GM10248 (cell line): Measurements from ENCODE around the gene UQCRHL.

ENCODE experiments used
- CTCF ChIA-PET: fragments of 300-600 bp; sonication (Branson Sonifier 250); formaldehyde crosslinking; extraction: SDS; loops from one replicate; lab custom pipeline; 2021; ENCODE audit warnings: antibody characterized with exemption; lab: Yijun Ruan, JAX
- POLR2A ChIA-PET: fragments of 350-650 bp; sonication (Branson Sonifier 250); formaldehyde crosslinking; extraction: SDS; loops from one replicate; lab custom pipeline; 2020; ENCODE audit warnings: antibody characterized with exemption; lab: Yijun Ruan, JAX
- DNase-seq: peaks from one replicate; pipeline ENCODE4 v3.0.0; 2012; ENCODE audit errors: extremely low spot score
- CTCF ChIP-seq: IDR thresholded peaks from 2 replicates; pipeline ENCODE4 v1.5.1; 2012; ENCODE audit warnings: mild to moderate bottlenecking, low read depth; ENCODE audit errors: extremely low read depth, missing control alignments, control extremely low read depth

UQCRHL gene

GRCh38 chr1:15807121-15807520 lies 328 bp downstream of the UQCRHL start:
- no peak for DNase-seq
- no peak for TF ChIP-seq CTCF

GRCh38 chr1:15804060-15804459 lies 3.4 kb downstream of the UQCRHL start:
- no peak for TF ChIP-seq CTCF
- DNase-seq: no peak
- POLR2A ChIA-PET: no interaction called here
- CTCF ChIA-PET: interaction anchor here (0.8 to 2.0 kb wide), 10 partner anchors 10 to 251 kb away, joined by 3 to 9 read pairs (median 6); no protein-coding TSS in a partner anchor

More at GRCh38 chr1:15807121-15807520, 328 bp downstream of the UQCRHL start:
- ChIA-PET POLR2A (no interaction called here), CTCF (interaction anchor here (1.9 to 2.4 kb wide), 2 partner anchors 11 to 15 kb away, joined by 5 to 9 read pairs; no protein-coding TSS in a partner anchor)

DNA sequence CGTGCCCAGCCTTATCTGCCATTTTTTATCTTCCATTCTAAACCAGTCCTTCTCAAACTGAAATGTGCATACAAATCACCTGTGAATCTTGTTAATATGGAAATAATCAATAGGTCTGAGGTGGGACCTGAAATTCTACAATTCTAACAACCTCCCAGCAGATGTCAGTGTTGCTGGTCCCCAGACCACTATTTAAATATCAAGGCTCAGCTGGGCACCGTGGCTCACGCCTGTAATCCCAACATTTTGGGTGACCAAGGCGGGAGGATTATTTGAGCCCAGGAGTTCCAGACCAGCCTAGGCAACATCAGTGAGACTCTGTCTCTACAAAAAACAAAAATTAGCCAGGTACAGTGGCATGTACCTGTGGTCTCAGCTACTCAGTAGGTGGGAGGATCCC lies 4.1 kb downstream of the UQCRHL start:
- no peak for DNase-seq
- ChIA-PET POLR2A (no interaction called here), CTCF (interaction anchor here (0.8 to 2.0 kb wide), 10 partner anchors 9 to 252 kb away, joined by 3 to 9 read pairs (median 6); no protein-coding TSS in a partner anchor)
- peak; percentile 39 for TF ChIP-seq CTCF

GRCh38 chr1:15802234-15802965 lies 5.0 kb downstream of the UQCRHL start:
- no peak for DNase-seq
- CTCF ChIA-PET: interaction anchor here (0.5 to 1.9 kb wide), 5 partner anchors 11 to 203 kb away, joined by 3 to 10 read pairs (median 6); no protein-coding TSS in a partner anchor
- POLR2A ChIA-PET: no interaction called here
- TF ChIP-seq CTCF: no peak

DNA sequence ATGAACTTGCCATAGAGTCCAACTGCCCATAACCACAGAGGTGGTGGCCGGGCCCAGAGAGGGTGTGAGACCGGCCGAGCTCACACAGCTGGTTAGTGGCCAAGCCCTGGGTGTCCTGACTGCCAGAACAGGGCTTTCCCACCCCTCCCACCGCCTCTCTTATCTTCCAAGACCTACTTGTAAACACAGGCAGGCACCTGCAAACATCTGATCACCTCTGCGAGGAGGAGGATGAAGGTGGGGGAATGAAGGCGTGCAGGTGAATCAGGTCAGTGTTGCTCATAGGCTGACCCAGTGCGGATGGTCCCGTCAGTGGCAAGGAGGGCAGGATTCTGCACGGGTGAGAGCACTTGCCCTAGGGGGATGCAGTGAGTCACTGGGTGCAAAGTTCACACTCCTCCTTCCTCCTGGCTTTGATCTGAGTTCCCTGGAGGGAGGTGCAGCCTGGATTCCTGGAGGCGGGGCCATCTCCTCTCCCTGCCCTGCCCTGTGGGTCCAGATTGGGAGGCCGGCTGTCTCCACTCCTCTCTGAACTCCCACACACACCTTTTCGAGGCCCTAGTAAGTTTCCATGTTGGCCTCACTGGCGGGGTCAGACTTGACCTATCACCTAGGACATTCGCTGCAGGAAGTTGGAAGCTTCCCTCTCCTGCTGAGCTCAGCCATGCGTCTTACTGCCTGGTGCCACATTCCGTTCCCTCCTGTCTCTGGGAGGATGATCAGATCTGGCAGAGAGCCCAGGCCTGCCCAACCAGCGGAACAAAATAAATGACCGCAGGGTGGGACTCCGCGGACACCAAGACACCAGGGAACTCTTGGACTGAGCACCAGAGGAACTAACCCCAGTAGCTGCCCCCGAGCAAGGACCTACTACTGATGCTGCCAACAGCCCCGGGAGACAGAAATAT lies 7.3 kb downstream of the UQCRHL start:
- TF ChIP-seq CTCF: no peak
- no peak for DNase-seq
- POLR2A ChIA-PET: interaction anchor here (0.7 kb wide), 1 partner anchor 13 kb away, joined by 3 read pairs; no protein-coding TSS in a partner anchor
- CTCF ChIA-PET: interaction anchor here (1.3 to 2.3 kb wide), 4 partner anchors 9 to 194 kb away, joined by 5 to 7 read pairs (median 6); no protein-coding TSS in a partner anchor
